WTC11 (cell line): ENCODE results near the gene GTPBP3. TPM values are rescaled to one million over a fixed set of nuclear protein-coding genes. Genes with fewer than 3 reads are reported as not detected.

Experiments
- ATAC-seq: fragments of 200-7000 bp; cut with Tn5 transposase; 2 replicates; pipeline ENCODE4 v1.10.0; 2021; ENCODE audit warnings: mild to moderate bottlenecking, moderate library complexity
- CTCF ChIA-PET: fragments of 300-600 bp; sonication (Branson Sonifier 250); formaldehyde crosslinking; loops from one replicate; lab custom pipeline; 2021; ENCODE audit warnings: antibody characterized with exemption; lab: Charles Lee
- POLR2A ChIA-PET: fragments of 350-600 bp; sonication (Branson Sonifier 250); formaldehyde crosslinking; loops from one replicate; lab custom pipeline; 2021; ENCODE audit warnings: antibody characterized with exemption; lab: Charles Lee
- DNase-seq: peaks from one replicate; pipeline ENCODE4 v3.0.0; 2021; ENCODE audit warnings: low spot score
- H3K27ac Mint-ChIP-seq: 2 replicates; pipeline ENCODE4 v1.8.0; 2021; ENCODE audit warnings: mixed read lengths
- H3K27me3 Mint-ChIP-seq: 2 replicates; pipeline ENCODE4 v1.8.0; 2021; ENCODE audit warnings: low read depth, mild to moderate bottlenecking, moderate library complexity, mixed read lengths
- H3K36me3 Mint-ChIP-seq: 2 replicates; pipeline ENCODE4 v1.8.0; 2021; ENCODE audit warnings: mixed read lengths
- H3K4me1 Mint-ChIP-seq: 2 replicates; pipeline ENCODE4 v1.8.0; 2022; ENCODE audit warnings: mixed read lengths
- H3K4me3 Mint-ChIP-seq: 2 replicates; pipeline ENCODE4 v1.8.0; 2021; ENCODE audit warnings: mild to moderate bottlenecking, moderate library complexity, mixed read lengths
- H3K9me3 Mint-ChIP-seq: 2 replicates; pipeline ENCODE4 v1.8.0; 2021; ENCODE audit warnings: mixed read lengths
- E2F1 ChIP-seq: sonication (generic); formaldehyde crosslinking; IDR thresholded peaks from 2 replicates; pipeline ENCODE4 v1.8.0; 2022; ENCODE audit warnings: mild to moderate bottlenecking, missing genetic modification reagents
- E2F5 ChIP-seq: sonication (generic); formaldehyde crosslinking; IDR thresholded peaks from 2 replicates; pipeline ENCODE4 v1.8.1; 2022; ENCODE audit warnings: mild to moderate bottlenecking, moderate library complexity, missing genetic modification reagents
- ESRRA ChIP-seq: sonication (generic); formaldehyde crosslinking; IDR thresholded peaks from 2 replicates; pipeline ENCODE4 v1.8.1; 2022; ENCODE audit warnings: mild to moderate bottlenecking, missing genetic modification reagents, borderline replicate concordance
- FOXJ3 ChIP-seq: sonication (generic); formaldehyde crosslinking; IDR thresholded peaks from 2 replicates; pipeline ENCODE4 v1.9.0; 2021; ENCODE audit warnings: missing genetic modification reagents, mild to moderate bottlenecking, borderline replicate concordance
- FOXP1 ChIP-seq: sonication (generic); formaldehyde crosslinking; IDR thresholded peaks from 2 replicates; pipeline ENCODE4 v1.8.0; 2022; ENCODE audit warnings: missing genetic modification reagents, mild to moderate bottlenecking, moderate library complexity, borderline replicate concordance
- GABPB1 ChIP-seq: sonication (generic); formaldehyde crosslinking; IDR thresholded peaks from 2 replicates; pipeline ENCODE4 v1.8.1; 2023; ENCODE audit warnings: mild to moderate bottlenecking, missing genetic modification reagents
- GTF2I ChIP-seq: fragments of 250-450 bp; sonication (Bioruptor Pico); conservative IDR thresholded peaks from 2 replicates; pipeline ENCODE4 v1.4.0; 2021; ENCODE audit warnings: mild to moderate bottlenecking
- HMGXB4 ChIP-seq: sonication (generic); formaldehyde crosslinking; IDR thresholded peaks from 2 replicates; pipeline ENCODE4 v1.8.1; 2023; ENCODE audit warnings: mild to moderate bottlenecking, moderate library complexity, missing genetic modification reagents
- IRF2 ChIP-seq: sonication (generic); formaldehyde crosslinking; IDR thresholded peaks from 2 replicates; pipeline ENCODE4 v1.8.0; 2022; ENCODE audit warnings: low read depth, missing genetic modification reagents, borderline replicate concordance
- JAZF1 ChIP-seq: fragments of 250-450 bp; sonication (Bioruptor Pico); IDR thresholded peaks from 2 replicates; pipeline ENCODE4 v1.9.0; 2021; ENCODE audit warnings: moderate library complexity, mild to moderate bottlenecking, inconsistent platforms
- MLX ChIP-seq: sonication (generic); formaldehyde crosslinking; IDR thresholded peaks from 2 replicates; pipeline ENCODE4 v1.8.1; 2023; ENCODE audit warnings: mild to moderate bottlenecking, missing genetic modification reagents, moderate library complexity
- NFATC4 ChIP-seq: fragments of 250-450 bp; sonication (Bioruptor Pico); IDR thresholded peaks from 2 replicates; pipeline ENCODE4 v1.9.0; 2021; ENCODE audit warnings: mild to moderate bottlenecking
- NFYB ChIP-seq: sonication (generic); formaldehyde crosslinking; conservative IDR thresholded peaks from 2 replicates; pipeline ENCODE4 v1.8.0; 2022; ENCODE audit warnings: low read depth, missing genetic modification reagents
- PRRX2 ChIP-seq: fragments of 250-450 bp; sonication (Bioruptor Pico); IDR thresholded peaks from 2 replicates; pipeline ENCODE4 v1.8.0; 2021; ENCODE audit warnings: mild to moderate bottlenecking
- RELA ChIP-seq: sonication (generic); formaldehyde crosslinking; IDR thresholded peaks from 2 replicates; pipeline ENCODE4 v1.8.1; 2022; ENCODE audit warnings: missing genetic modification reagents, mild to moderate bottlenecking, borderline replicate concordance
- RORB ChIP-seq: fragments of 250-450 bp; sonication (Bioruptor Pico); IDR thresholded peaks from 2 replicates; pipeline ENCODE4 v1.9.0; 2021; ENCODE audit warnings: mild to moderate bottlenecking
- TCF7 ChIP-seq: sonication (generic); formaldehyde crosslinking; IDR thresholded peaks from 2 replicates; pipeline ENCODE4 v1.8.0; 2022; ENCODE audit warnings: mild to moderate bottlenecking, low read depth, missing genetic modification reagents, moderate library complexity
- TEAD4 ChIP-seq: sonication (generic); formaldehyde crosslinking; IDR thresholded peaks from 2 replicates; pipeline ENCODE4 v1.8.0; 2022; ENCODE audit warnings: mild to moderate bottlenecking, missing genetic modification reagents
- ZNF423 ChIP-seq: fragments of 250-450 bp; sonication (Bioruptor Pico); IDR thresholded peaks from 2 replicates; pipeline ENCODE4 v2.1.2; 2022; ENCODE audit warnings: mild to moderate bottlenecking, moderate library complexity
- ZNF671 ChIP-seq: fragments of 250-450 bp; sonication (Bioruptor Pico); IDR thresholded peaks from 2 replicates; pipeline ENCODE4 v1.8.0; 2021; ENCODE audit warnings: mild to moderate bottlenecking
- ZSCAN18 ChIP-seq: fragments of 250-450 bp; sonication (Bioruptor Pico); IDR thresholded peaks from 2 replicates; pipeline ENCODE4 v2.1.2; 2022; ENCODE audit warnings: mild to moderate bottlenecking, moderate library complexity
- total RNA-seq: library from RNA; stranded (reverse); gene quantifications from 3 replicates; pipeline ENCODE4 v1.2.3, GENCODE V29; 2021
- TF ChIP-seq, protein P1 (sequence below): fragments of 250-450 bp; sonication (Bioruptor Pico); IDR thresholded peaks from 2 replicates; pipeline ENCODE4 v1.9.0; 2021; ENCODE audit warnings: mild to moderate bottlenecking
- TF ChIP-seq, protein P2 (sequence below): sonication (generic); formaldehyde crosslinking; IDR thresholded peaks from 2 replicates; pipeline ENCODE4 v1.8.0; 2023; ENCODE audit warnings: mild to moderate bottlenecking, missing genetic modification reagents
- TF ChIP-seq, protein P3 (sequence below): sonication (generic); formaldehyde crosslinking; IDR thresholded peaks from 2 replicates; pipeline ENCODE4 v1.8.1; 2023; ENCODE audit warnings: mild to moderate bottlenecking, missing genetic modification reagents

GTPBP3 gene
- total RNA-seq, 1 experiment from 2014 or later, result 93.0 TPM

GRCh38 chr19:17334414-17335409, 2.6 kb upstream of the GTPBP3 start, which contains the start of gene ANO8:
TSS of gene ANO8 (minus strand) at chr19:17334855. CDS start at chr19:17334670, 185 bp downstream.
- peak; percentile 98 for DNase-seq
- ATAC-seq, result peak; percentile 35
- peak within 1 kb of the TSS; percentile 99 for H3K4me3 Mint-ChIP-seq
- peaks cover 11% of the 10 kb centered on the region for H3K36me3 Mint-ChIP-seq
- POLR2A ChIA-PET, result interaction anchor here (0.6 to 1.9 kb wide), 7 partner anchors 10 to 162 kb away, joined by 3 to 5 read pairs (median 3); partner anchors contain the start of genes BABAM1 and DDA1
- CTCF ChIA-PET, result interaction anchor here (0.7 to 3.7 kb wide), 12 partner anchors 8 to 57 kb away, joined by 3 to 27 read pairs (median 6); partner anchors contain the start of genes DDA1 and MRPL34
- peaks cover 5% of the 10 kb centered on the region for H3K27me3 Mint-ChIP-seq
- peaks cover 5% of the 10 kb centered on the region for H3K9me3 Mint-ChIP-seq
- H3K27ac Mint-ChIP-seq, result no peak within 1 kb of the TSS; the same call in 1 of the 2 replicates
- peaks cover 39% of the 10 kb centered on the region for H3K4me1 Mint-ChIP-seq
- no peak for TF ChIP-seq PRRX2 (CRISPR knock-in tag)
- no peak for TF ChIP-seq RELA (CRISPR knock-in tag)
- peak; percentile 17 for TF ChIP-seq GABPB1 (CRISPR knock-in tag)
- TF ChIP-seq E2F5 (CRISPR knock-in tag), result peak; percentile 93
- TF ChIP-seq FOXP1 (CRISPR knock-in tag), result peak; percentile 62; the same call in 1 of the 2 replicates
- peak; percentile 13; the same call in 1 of the 2 replicates for TF ChIP-seq ESRRA (CRISPR knock-in tag)
- no peak for TF ChIP-seq E2F1
- TF ChIP-seq TCF7 (CRISPR knock-in tag), result no peak
- no peak for TF ChIP-seq NFATC4 (CRISPR knock-in tag)
- TF ChIP-seq MLX (CRISPR knock-in tag), result no peak
- peak; percentile 95 for TF ChIP-seq HMGXB4
- TF ChIP-seq, protein P1, sequence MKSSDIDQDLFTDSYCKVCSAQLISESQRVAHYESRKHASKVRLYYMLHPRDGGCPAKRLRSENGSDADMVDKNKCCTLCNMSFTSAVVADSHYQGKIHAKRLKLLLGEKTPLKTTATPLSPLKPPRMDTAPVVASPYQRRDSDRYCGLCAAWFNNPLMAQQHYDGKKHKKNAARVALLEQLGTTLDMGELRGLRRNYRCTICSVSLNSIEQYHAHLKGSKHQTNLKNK (CRISPR knock-in tag), result no peak
- TF ChIP-seq ZNF423 (CRISPR knock-in tag), result no peak
- TF ChIP-seq, protein P2, sequence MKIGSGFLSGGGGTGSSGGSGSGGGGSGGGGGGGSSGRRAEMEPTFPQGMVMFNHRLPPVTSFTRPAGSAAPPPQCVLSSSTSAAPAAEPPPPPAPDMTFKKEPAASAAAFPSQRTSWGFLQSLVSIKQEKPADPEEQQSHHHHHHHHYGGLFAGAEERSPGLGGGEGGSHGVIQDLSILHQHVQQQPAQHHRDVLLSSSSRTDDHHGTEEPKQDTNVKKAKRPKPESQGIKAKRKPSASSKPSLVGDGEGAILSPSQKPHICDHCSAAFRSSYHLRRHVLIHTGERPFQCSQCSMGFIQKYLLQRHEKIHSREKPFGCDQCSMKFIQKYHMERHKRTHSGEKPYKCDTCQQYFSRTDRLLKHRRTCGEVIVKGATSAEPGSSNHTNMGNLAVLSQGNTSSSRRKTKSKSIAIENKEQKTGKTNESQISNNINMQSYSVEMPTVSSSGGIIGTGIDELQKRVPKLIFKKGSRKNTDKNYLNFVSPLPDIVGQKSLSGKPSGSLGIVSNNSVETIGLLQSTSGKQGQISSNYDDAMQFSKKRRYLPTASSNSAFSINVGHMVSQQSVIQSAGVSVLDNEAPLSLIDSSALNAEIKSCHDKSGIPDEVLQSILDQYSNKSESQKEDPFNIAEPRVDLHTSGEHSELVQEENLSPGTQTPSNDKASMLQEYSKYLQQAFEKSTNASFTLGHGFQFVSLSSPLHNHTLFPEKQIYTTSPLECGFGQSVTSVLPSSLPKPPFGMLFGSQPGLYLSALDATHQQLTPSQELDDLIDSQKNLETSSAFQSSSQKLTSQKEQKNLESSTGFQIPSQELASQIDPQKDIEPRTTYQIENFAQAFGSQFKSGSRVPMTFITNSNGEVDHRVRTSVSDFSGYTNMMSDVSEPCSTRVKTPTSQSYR (CRISPR knock-in tag), result 0 out of 2 replicates have a peak, but pooled peaks have one; percentile 22
- TF ChIP-seq NFYB (CRISPR knock-in tag), result no peak
- no peak for TF ChIP-seq TEAD4
- TF ChIP-seq ZSCAN18 (CRISPR knock-in tag), result no peak
- TF ChIP-seq, protein P3, sequence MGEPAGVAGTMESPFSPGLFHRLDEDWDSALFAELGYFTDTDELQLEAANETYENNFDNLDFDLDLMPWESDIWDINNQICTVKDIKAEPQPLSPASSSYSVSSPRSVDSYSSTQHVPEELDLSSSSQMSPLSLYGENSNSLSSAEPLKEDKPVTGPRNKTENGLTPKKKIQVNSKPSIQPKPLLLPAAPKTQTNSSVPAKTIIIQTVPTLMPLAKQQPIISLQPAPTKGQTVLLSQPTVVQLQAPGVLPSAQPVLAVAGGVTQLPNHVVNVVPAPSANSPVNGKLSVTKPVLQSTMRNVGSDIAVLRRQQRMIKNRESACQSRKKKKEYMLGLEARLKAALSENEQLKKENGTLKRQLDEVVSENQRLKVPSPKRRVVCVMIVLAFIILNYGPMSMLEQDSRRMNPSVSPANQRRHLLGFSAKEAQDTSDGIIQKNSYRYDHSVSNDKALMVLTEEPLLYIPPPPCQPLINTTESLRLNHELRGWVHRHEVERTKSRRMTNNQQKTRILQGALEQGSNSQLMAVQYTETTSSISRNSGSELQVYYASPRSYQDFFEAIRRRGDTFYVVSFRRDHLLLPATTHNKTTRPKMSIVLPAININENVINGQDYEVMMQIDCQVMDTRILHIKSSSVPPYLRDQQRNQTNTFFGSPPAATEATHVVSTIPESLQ, result no peak
- no peak for TF ChIP-seq GTF2I (CRISPR knock-in tag)
- no peak for TF ChIP-seq RORB
- no peak for TF ChIP-seq FOXJ3
- TF ChIP-seq ZNF671 (CRISPR knock-in tag), result no peak
- no peak for TF ChIP-seq JAZF1 (CRISPR knock-in tag)
- TF ChIP-seq IRF2 (CRISPR knock-in tag), result no peak
